Body of pancreas (tissue), 4 donors: ENCODE results near the gene PKN3. TPM values are rescaled to one million over a fixed set of nuclear protein-coding genes. Genes with fewer than 3 reads are reported as not detected.

Source experiments
- ATAC-seq: fragments of 150-250 bp; one replicate; pipeline ENCODE4 v1.9.1; 2016
- DNase-seq, 4 donors: peaks; one replicate each; pipeline ENCODE4 v3.0.0-alpha.2; 2019
- H3K27ac ChIP-seq, 4 donors: fragments of 200-600 bp; sonication (generic); 1 replicate in 3 of 4; 2 replicates in 1 of 4; pipeline versions ENCODE4 v1.5.1 to v1.6.1; 2016 to 2019; ENCODE audit warnings: mild to moderate bottlenecking in 1 of 4, mixed read lengths in 1 of 4, moderate library complexity in 1 of 4
- H3K27me3 ChIP-seq, 2 donors: fragments of 200-600 bp; sonication (generic); one replicate each; pipeline ENCODE4 v1.6.0; 2016; ENCODE audit warnings: mild to moderate bottlenecking in 1 of 2
- H3K36me3 ChIP-seq, 2 donors: fragments of 200-600 bp; sonication (generic); replicated peaks in 1 of 2; 2 replicates each; pipeline ENCODE4 v1.5.1; 2016; ENCODE audit warnings: low read depth in 2 of 2; ENCODE audit not compliant: insufficient read depth in 1 of 2
- H3K4me1 ChIP-seq: fragments of 200-600 bp; sonication (generic); one replicate; pipeline ENCODE4 v1.6.0; 2016
- H3K4me3 ChIP-seq, 2 donors: fragments of 200-600 bp; sonication (generic); 1 replicate in 1 of 2; 2 replicates in 1 of 2; pipeline ENCODE4 v1.5.1; 2016 to 2019
- H3K9me3 ChIP-seq, 3 donors: fragments of 200-600 bp; sonication (generic); 1 replicate in 2 of 3; 2 replicates in 1 of 3; pipeline ENCODE4 v1.5.1; 2016
- POLR2A ChIP-seq, 3 donors: fragments of 450-650 bp; IDR thresholded peaks; one replicate each; pipeline ENCODE4 v1.6.1; 2016; ENCODE audit warnings: antibody characterized with exemption in 3 of 3, mild to moderate bottlenecking in 2 of 3
- WGBS, 2 donors: methylation state at CpG; one replicate each; pipeline ENCODE4 v1.1.5; 2017; 5-methylcytosine and 5-hydroxymethylcytosine counted together
- intact Hi-C: fragments of 100-400 bp; cut with DNase I; formaldehyde crosslinking; loops from one replicate; pipeline ENCODE4 v1.15.1; 2023
- total RNA-seq, 2 donors: library from RNA; depleted of rRNA; stranded (reverse); fragments of >200 nt; gene quantifications; one replicate each; pipeline ENCODE4 v1.1.0, GENCODE V29; 2016
- TF ChIP-seq, protein P1 (sequence below), 7 experiments: fragments of 450-650 bp in 4 of 7; fragments of 200-600 bp in 3 of 7; sonication (generic) in 3 of 7; IDR thresholded peaks; one replicate each; pipeline ENCODE4 v1.5.1; 2016 to 2019; ENCODE audit warnings: antibody characterized with exemption in 7 of 7

The PKN3 gene
- 10 to 100 TPM in 1 of 2 donors, 1 to 10 TPM in 1; 4.9 to 10.2 TPM for total RNA-seq

GRCh38 chr9:128702445-128702948, at the start of gene PKN3:
Gene PKN3 (plus strand): TSS chr9:128702503. CDS start chr9:128702916, 413 bp downstream.
- Histone ChIP-seq H3K4me3 (peak within 1 kb of the TSS; percentile 29 to 71), H3K9me3 (no peaks in the 10 kb centered on the region), H3K4me1 (peaks cover 21% of the 10 kb centered on the region), H3K27ac (peak within 1 kb of the TSS; percentile 33 to 84 (median 68)), H3K36me3 (no peaks in the 10 kb centered on the region), H3K27me3 (no peaks in the 10 kb centered on the region)
- peak in 2 of 3 donors; percentile 27 to 40 for TF ChIP-seq POLR2A (IDR thresholded peaks at IDR 0.05)
- TF ChIP-seq, protein P1, sequence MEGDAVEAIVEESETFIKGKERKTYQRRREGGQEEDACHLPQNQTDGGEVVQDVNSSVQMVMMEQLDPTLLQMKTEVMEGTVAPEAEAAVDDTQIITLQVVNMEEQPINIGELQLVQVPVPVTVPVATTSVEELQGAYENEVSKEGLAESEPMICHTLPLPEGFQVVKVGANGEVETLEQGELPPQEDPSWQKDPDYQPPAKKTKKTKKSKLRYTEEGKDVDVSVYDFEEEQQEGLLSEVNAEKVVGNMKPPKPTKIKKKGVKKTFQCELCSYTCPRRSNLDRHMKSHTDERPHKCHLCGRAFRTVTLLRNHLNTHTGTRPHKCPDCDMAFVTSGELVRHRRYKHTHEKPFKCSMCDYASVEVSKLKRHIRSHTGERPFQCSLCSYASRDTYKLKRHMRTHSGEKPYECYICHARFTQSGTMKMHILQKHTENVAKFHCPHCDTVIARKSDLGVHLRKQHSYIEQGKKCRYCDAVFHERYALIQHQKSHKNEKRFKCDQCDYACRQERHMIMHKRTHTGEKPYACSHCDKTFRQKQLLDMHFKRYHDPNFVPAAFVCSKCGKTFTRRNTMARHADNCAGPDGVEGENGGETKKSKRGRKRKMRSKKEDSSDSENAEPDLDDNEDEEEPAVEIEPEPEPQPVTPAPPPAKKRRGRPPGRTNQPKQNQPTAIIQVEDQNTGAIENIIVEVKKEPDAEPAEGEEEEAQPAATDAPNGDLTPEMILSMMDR (IDR thresholded peaks at IDR 0.05): peak; percentile 72 to 89 (median 85)
- peak; percentile 85 to 90 (median 87) for DNase-seq
- WGBS, 2 donors: 0% methylated on average over 49 of the region's 65 CpGs; no CpG with 5 or more reads in 1 of the 2 donors
- peak; percentile 87 for ATAC-seq
- intact Hi-C loops: no loop called here

DNA sequence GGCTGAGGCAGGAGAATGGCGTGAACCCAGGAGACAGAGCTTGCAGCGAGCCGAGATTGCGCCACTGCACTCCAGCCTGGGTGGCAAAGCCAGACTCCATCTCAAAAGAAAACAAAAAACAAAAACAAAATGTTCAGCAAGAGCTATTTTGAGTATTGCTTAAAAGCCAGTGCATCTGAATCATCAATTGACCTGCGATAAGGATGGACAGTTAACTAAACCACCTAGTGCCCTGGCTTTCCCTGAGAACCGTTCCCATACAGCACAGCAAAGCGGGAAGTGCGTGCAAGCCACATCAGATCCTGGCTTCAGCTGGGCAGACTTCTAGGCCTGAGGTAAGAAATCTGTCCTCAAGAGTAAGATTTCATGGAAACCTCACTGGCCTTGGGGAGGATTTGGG, 48.4 kb upstream of the PKN3 start:
- Histone ChIP-seq H3K36me3 (no peaks in the 10 kb centered on the region), H3K27me3 (no peaks in the 10 kb centered on the region), H3K4me1 (peaks cover 7% of the 10 kb centered on the region), H3K4me3 (no peak overlapping the region), H3K9me3 (no peaks in the 10 kb centered on the region), H3K27ac (no peak overlapping the region)
- intact Hi-C loops: no loop called here
- TF ChIP-seq, protein P1 (IDR thresholded peaks at IDR 0.05): no peak
- TF ChIP-seq POLR2A (IDR thresholded peaks at IDR 0.05): no peak
- ATAC-seq (no peak), DNase-seq (no peak)
- WGBS, 2 donors: 95 to 99% methylated on average over 7 to 8 of the region's 8 CpGs

DNA sequence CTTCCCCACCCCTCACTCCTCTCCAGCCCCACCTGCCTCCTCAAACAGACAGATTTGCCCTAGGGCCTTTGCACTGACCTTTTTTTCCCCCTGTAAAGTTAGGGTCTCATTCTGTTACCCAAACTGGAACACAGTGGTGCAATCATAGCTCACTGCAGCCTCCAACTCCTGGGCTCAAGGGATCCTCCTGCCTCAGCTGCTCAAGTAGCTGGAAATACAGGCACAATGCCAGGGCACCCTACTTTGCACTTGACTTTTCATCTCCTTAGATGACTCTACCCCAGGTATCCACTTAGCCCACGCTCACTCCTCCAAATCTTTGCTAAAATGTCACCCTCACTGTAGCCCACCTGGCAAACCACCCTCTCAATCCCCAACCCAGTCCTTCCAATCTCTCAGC, 47.8 kb upstream of the PKN3 start:
- WGBS, 2 donors: 100% methylated on average over 1 of the region's 1 CpG
- Histone ChIP-seq H3K36me3 (no peaks in the 10 kb centered on the region), H3K9me3 (no peaks in the 10 kb centered on the region), H3K4me1 (peaks cover 7% of the 10 kb centered on the region), H3K27ac (no peak overlapping the region), H3K27me3 (no peaks in the 10 kb centered on the region), H3K4me3 (no peak overlapping the region)
- intact Hi-C loops: no loop called here
- TF ChIP-seq, protein P1 (IDR thresholded peaks at IDR 0.05): no peak
- TF ChIP-seq POLR2A (IDR thresholded peaks at IDR 0.05): no peak
- no peak for ATAC-seq
- DNase-seq: no peak

DNA sequence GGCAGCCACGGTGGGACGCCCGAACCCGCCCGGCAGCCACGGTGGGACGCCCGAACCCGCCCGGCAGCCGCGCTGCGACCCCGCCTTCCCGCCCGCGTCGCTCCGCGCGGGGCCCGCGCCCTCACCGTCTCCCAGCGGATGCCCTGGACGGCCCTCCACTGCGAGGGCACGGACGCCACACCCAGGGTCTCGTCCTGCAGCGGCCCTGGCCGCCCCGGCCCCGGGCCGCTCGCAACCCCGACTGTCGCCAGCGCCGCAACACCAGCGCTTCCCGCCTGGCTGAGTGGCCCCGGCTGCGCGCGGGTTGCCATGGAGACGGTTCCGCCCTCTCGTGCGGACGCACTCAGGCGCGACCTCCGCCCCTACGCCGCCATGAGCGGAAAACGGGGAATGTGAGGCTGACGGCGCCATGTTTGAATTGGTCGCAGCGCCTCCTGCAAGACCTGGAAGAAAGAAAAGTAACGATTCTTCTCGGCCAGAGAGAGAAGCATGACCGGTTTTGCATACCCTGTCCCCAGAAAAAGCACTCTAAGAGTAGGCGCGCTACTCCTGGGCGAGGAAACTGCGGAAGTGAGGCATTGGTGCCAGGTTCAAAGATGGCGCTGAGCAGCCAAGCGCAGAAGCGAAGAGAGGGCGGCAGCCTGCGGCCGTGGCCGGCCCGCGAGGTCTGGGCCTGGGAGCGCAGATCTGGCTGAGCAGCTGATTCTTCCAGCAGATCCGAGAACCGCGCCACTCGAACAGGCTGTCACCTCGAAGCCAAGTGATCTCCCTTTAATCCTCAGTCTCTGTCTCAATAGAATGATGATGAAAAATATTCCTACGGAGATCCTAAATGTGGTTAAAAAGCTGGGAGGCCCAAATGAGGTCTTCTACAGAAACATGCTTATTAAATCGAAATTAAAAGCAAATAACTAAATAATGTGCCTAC, 45.6 kb upstream of the PKN3 start, which contains the start of gene DYNC2I2:
Gene DYNC2I2 (minus strand): TSS at position 432 of the 928 bp plus-strand sequence. CDS start 121 bp downstream, at position 311.
- H3K9me3 ChIP-seq: no peaks in the 10 kb centered on the region
- WGBS, 2 donors: 1 to 5% methylated on average over 4 to 82 of the region's 86 CpGs
- TF ChIP-seq, protein P1 (IDR thresholded peaks at IDR 0.05): peak in 1 of 7 experiments; percentile 11
- peak; percentile 33 to 87 (median 77) for TF ChIP-seq POLR2A (IDR thresholded peaks at IDR 0.05)
- peak within 1 kb of the TSS; percentile 8 to 19 for H3K4me3 ChIP-seq
- intact Hi-C loops: no loop called here
- peak; percentile 97 to 99 (median 98) for DNase-seq
- H3K36me3 ChIP-seq: no peaks in the 10 kb centered on the region
- peak within 1 kb of the TSS; percentile 96 to 100 (median 98) for H3K27ac ChIP-seq
- peaks cover 7% of the 10 kb centered on the region for H3K4me1 ChIP-seq
- ATAC-seq: peak; percentile 99
- no peaks in the 10 kb centered on the region for H3K27me3 ChIP-seq
